Keratinocyte (primary cell): Measurements from ENCODE around the gene CTXN1. TPM values are rescaled to one million over a fixed set of nuclear protein-coding genes. Genes with fewer than 3 reads are reported as not detected.

ENCODE experiments used
- DNase-seq: peaks from one replicate; pipeline ENCODE4 v3.0.0-alpha.2; 2011; ENCODE audit warnings: low read depth, missing footprints, low spot score
- FAIRE-seq: peaks from 2 replicates; lab custom pipeline; 2011; peaks lifted over from hg19 to GRCh38; lab: Jason Lieb, UNC
- H2AFZ ChIP-seq: 2 replicates; pipeline ENCODE4 v1.6.0; 2012; ENCODE audit warnings: low read length, control low read depth, inconsistent platforms; ENCODE audit not compliant: control insufficient read depth
- H3K27ac ChIP-seq: 2 replicates; pipeline ENCODE4 v1.5.1; 2011; ENCODE audit warnings: low read length; ENCODE audit not compliant: control insufficient read depth, insufficient read depth
- H3K27me3 ChIP-seq: 3 replicates; pipeline ENCODE4 v1.6.0; 2011; ENCODE audit warnings: low read length; ENCODE audit not compliant: control insufficient read depth, insufficient read depth; ENCODE audit errors: extremely low read depth
- H3K36me3 ChIP-seq, 2 experiments: 2 replicates in 1 of 2; 3 replicates in 1 of 2; pipeline ENCODE4 v1.5.1; 2011; ENCODE audit warnings: low read length in 2 of 2, mild to moderate bottlenecking in 1 of 2; ENCODE audit not compliant: control insufficient read depth in 2 of 2, insufficient read depth in 2 of 2; ENCODE audit errors: extremely low read depth in 1 of 2
- H3K4me1 ChIP-seq: 3 replicates; pipeline ENCODE4 v1.5.1; 2011; ENCODE audit warnings: low read length; ENCODE audit not compliant: control insufficient read depth, insufficient read depth; ENCODE audit errors: extremely low read depth
- H3K4me2 ChIP-seq: 3 replicates; pipeline ENCODE4 v1.6.0; 2011; ENCODE audit warnings: low read depth, low read length; ENCODE audit not compliant: control insufficient read depth, insufficient read depth; ENCODE audit errors: extremely low read depth
- H3K4me3 ChIP-seq, 3 experiments: fragments of 200-600 bp in 1 of 3; sonication (generic) in 1 of 3; 2 replicates in 2 of 3; 3 replicates in 1 of 3; pipeline ENCODE4 v1.5.1; 2011 to 2016; ENCODE audit warnings: low read length in 3 of 3, mild to moderate bottlenecking in 3 of 3, control low read depth in 2 of 3, inconsistent platforms in 1 of 3, low read depth in 1 of 3, mixed read lengths in 1 of 3, mixed run types in 1 of 3, moderate library complexity in 1 of 3; ENCODE audit not compliant: control insufficient read depth in 2 of 3, insufficient read depth in 2 of 3; ENCODE audit errors: extremely low read depth in 1 of 3
- H3K79me2 ChIP-seq: 2 replicates; pipeline ENCODE4 v1.6.0; 2012; ENCODE audit warnings: low read length; ENCODE audit not compliant: control insufficient read depth, insufficient read depth
- H3K9ac ChIP-seq: 3 replicates; pipeline ENCODE4 v1.6.0; 2011; ENCODE audit warnings: low read length; ENCODE audit not compliant: control insufficient read depth, insufficient read depth; ENCODE audit errors: extremely low read depth
- H3K9me1 ChIP-seq: 3 replicates; pipeline ENCODE4 v1.6.0; 2011; ENCODE audit warnings: low read length; ENCODE audit not compliant: control insufficient read depth, insufficient read depth; ENCODE audit errors: extremely low read depth
- H3K9me3 ChIP-seq: 2 replicates; pipeline ENCODE4 v1.5.1; 2012; ENCODE audit warnings: low read depth, low read length; ENCODE audit not compliant: control insufficient read depth
- H4K20me1 ChIP-seq: 3 replicates; pipeline ENCODE4 v1.6.0; 2011; ENCODE audit warnings: low read length; ENCODE audit not compliant: control insufficient read depth, insufficient read depth; ENCODE audit errors: extremely low read depth
- CTCF ChIP-seq, 3 experiments: IDR thresholded peaks in 1 of 3; conservative IDR thresholded peaks in 1 of 3; optimal IDR thresholded peaks in 1 of 3; 2 replicates in 2 of 3; 3 replicates in 1 of 3; pipeline versions ENCODE3 to v1.5.1; 2011; ENCODE audit warnings: low read length in 3 of 3, mild to moderate bottlenecking in 3 of 3, moderate library complexity in 2 of 3, control low read depth in 1 of 3, inconsistent platforms in 1 of 3; ENCODE audit not compliant: insufficient read depth in 2 of 3; ENCODE audit errors: extremely low read depth in 1 of 3
- EZH2 ChIP-seq: IDR thresholded peaks from one replicate; pipeline ENCODE4 v1.6.1; 2012; ENCODE audit warnings: inconsistent platforms, mild to moderate bottlenecking, low read length, moderate library complexity
- dilution Hi-C: fragments of 300-500 bp; cut with MboI; formaldehyde crosslinking; loops from one replicate; pipeline ENCODE4 v1.7.0; 2020; ENCODE audit warnings: low sequenced_read_pairs; ENCODE audit not compliant: extremely low pct_ligation_motif_present
- polyA plus RNA-seq, 5 experiments: library from polyadenylated mRNA; depleted of rRNA in 3 of 5; stranded (reverse) in 3 of 5; stranded (forward) in 1 of 5; unstranded in 1 of 5; fragments of >200 nt; gene quantifications; 1 replicate in 1 of 5; 2 replicates in 3 of 5; 3 replicates in 1 of 5; pipeline versions ENCODE4 v1.2.1 to v1.2.3, GENCODE V29; 2011 to 2012; ENCODE audit warnings: missing spikeins in 2 of 5, low read depth in 1 of 5, low replicate concordance in 1 of 5

CTXN1 gene
- polyA plus RNA-seq, 1 donor (not counting 4 experiments of a cell fraction or from before 2014, with no cell fraction given): 0.41 TPM

- peaks cover 3% of the 10 kb centered on the region for H3K9me1 ChIP-seq
- H3K4me2 ChIP-seq: peak overlapping the region; percentile 70
- peak overlapping the region; percentile 67 for H3K9ac ChIP-seq
- dilution Hi-C loops: no loop called here
- H3K27ac ChIP-seq: peak overlapping the region; percentile 95
- H3K79me2 ChIP-seq: peaks cover 26% of the 10 kb centered on the region
- TF ChIP-seq EZH2 (no peak), CTCF (optimal IDR thresholded peaks at IDR 0.05 in 1 of 3, IDR thresholded peaks at IDR 0.05 in 1 of 3, conservative IDR thresholded peaks at IDR 0.05 in 1 of 3; ENCODE audit: extremely low read depth in 1 of 3, insufficient read depth in 2 of 3, low read length in 3 of 3) (no peak)
- H4K20me1 ChIP-seq: no peaks in the 10 kb centered on the region
- no peak overlapping the region for H2AFZ ChIP-seq
- FAIRE-seq (no peak), DNase-seq (no peak)
- no peaks in the 10 kb centered on the region for H3K27me3 ChIP-seq
- H3K4me3 ChIP-seq: peak overlapping the region in 1 of 3 experiments; percentile 31
- H3K4me1 ChIP-seq: peaks cover 54% of the 10 kb centered on the region
- peaks cover 9 to 14% of the 10 kb centered on the region in 2 experiments for H3K36me3 ChIP-seq
- H3K9me3 ChIP-seq: no peaks in the 10 kb centered on the region
Measured at GRCh38 chr19:7900931-7901330, 25.0 kb downstream of the CTXN1 start.

- dilution Hi-C loops: no loop called here
- Histone ChIP-seq H3K9ac (peak overlapping the region; percentile 67), H2AFZ (peak overlapping the region; percentile 25), H3K4me1 (peaks cover 54% of the 10 kb centered on the region), H3K4me3 (no peak overlapping the region), H3K27me3 (no peaks in the 10 kb centered on the region), H3K9me3 (no peaks in the 10 kb centered on the region), H3K79me2 (peaks cover 21% of the 10 kb centered on the region), H3K27ac (peak overlapping the region; percentile 95), H3K4me2 (peak overlapping the region; percentile 70), H4K20me1 (no peaks in the 10 kb centered on the region), H3K9me1 (peaks cover 3% of the 10 kb centered on the region), H3K36me3 (peaks cover 9 to 14% of the 10 kb centered on the region in 2 experiments)
- TF ChIP-seq EZH2: no peak
- TF ChIP-seq CTCF (optimal IDR thresholded peaks at IDR 0.05 in 1 of 3, IDR thresholded peaks at IDR 0.05 in 1 of 3, conservative IDR thresholded peaks at IDR 0.05 in 1 of 3; ENCODE audit: extremely low read depth in 1 of 3, insufficient read depth in 2 of 3, low read length in 3 of 3): no peak
- no peak for DNase-seq
- no peak for FAIRE-seq
Measured at GRCh38 chr19:7900401-7900870, 25.5 kb downstream of the CTXN1 start.
